GM21529 (cell line): Measurements from ENCODE around the gene SIK2.

ENCODE experiments used
- ATAC-seq: cut with Tn5 transposase; IDR thresholded peaks from one replicate; pipeline ENCODE4 v1.9.1; 2021; ENCODE audit not compliant: unreplicated experiment

SIK2 gene

DNA sequence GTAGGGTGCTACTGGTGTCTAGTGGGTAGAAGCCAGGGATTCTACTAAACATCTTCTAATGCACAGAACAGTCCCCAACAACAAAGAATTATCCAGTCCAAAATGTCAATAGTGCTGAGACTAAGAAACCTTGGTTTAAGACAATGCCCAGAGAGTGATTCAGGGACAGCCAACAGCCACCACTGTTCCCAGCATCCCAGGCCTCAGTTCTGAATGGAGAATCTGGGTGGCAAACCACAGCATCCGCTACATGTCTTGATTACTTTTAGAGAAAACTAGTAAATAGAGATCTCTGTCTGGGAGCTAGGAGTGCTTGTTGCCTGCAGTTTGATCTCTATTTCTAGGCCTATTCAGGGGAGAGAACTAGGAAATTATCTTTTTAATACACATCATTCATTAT, 20.9 kb upstream of the SIK2 start:
- ATAC-seq = no peak

DNA sequence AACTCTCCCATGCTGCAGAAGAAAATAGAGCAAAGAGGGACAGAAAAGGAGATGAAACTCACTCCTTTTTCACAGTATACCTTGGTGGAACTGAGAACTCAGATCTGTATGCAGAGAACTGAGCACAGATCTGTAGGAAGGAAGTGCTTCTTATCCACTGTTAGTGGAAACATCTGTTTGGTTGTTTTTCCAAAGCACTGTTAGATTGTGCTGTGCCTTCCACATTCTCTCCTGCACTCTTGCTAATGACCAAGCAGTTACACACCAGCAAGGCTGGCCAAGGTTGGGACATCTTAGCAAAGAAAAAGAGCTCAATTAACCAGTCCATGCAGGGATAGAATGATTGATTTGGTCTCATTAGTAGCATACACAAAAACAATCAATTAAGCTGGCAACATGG, 20.1 kb upstream of the SIK2 start:
- ATAC-seq = no peak

DNA sequence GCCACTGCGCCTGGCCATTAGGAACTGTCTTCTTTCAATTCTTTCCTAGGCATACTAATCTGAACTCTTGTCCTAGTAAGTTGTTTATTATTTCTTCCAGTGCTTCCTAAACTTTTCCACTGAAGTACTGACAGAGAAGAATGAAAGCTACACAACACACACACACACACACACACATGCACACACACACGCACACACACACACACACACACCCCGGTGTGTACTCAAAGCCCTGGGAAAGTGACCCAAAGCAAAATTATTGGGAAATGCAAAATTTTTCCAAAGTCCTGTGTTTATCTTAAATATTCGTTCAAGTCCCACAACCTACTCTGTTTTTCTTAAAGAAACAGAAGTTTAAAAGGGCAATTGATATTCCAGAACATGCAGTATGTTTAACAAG, 19.4 kb upstream of the SIK2 start:
- no peak for ATAC-seq

DNA sequence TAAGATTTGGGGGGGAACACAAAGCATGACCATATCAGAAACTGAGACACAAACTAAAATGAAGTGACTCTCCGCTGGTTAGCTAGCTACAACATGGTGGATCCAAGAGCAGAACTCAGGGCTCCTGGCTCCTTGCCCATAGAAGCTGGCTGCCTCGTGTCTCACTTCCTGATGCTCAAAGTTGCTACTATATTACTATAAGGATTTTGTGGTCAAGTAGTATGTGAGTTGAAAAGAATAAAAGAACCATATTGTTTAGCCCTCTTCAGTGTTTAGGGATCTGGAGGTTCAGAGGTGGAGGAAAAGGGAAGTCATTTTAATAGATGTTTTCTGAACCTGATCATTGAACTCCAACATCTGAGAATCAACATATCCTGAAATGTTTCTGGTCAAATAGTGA, 16.9 kb upstream of the SIK2 start:
- no peak for ATAC-seq

DNA sequence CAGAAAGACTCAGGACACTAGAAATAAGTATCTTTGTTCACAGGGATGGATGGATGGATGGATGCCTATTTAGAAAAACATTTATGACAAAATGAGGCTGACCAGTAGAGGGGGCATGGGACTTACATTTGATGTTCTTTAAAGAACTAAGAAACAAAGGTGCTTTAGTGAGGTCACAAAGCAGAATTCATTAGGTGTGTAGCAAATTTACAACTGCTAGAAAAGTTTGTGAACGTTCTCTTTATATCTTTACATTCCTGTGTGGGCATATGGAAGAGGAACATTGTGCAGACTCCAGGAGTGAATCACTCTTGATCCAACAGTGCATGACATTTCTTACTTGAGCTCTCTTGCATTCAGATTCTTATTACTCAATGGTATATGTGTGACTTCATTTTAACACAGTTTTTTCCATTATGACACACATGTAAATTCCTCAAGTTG, 15.8 kb upstream of the SIK2 start:
- no peak for ATAC-seq

DNA sequence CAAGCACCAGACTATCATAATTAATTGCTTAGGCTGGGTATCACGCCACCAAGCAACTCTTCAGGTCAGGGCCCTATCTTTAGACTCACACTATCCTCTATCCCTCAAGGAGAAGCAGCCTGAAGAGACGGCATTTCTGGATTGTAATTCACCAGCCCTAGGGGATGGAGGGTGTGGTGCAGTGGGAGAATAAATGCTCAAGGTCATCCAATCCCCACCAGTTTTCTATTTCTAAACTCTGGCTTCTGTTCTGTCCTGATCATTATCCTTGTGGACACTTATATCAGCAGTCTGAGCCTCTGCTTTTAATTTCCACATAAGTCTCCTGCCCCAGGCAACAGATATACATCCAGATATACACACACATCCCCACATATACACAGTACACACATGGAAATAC, 13.1 kb upstream of the SIK2 start:
- no peak for ATAC-seq

DNA sequence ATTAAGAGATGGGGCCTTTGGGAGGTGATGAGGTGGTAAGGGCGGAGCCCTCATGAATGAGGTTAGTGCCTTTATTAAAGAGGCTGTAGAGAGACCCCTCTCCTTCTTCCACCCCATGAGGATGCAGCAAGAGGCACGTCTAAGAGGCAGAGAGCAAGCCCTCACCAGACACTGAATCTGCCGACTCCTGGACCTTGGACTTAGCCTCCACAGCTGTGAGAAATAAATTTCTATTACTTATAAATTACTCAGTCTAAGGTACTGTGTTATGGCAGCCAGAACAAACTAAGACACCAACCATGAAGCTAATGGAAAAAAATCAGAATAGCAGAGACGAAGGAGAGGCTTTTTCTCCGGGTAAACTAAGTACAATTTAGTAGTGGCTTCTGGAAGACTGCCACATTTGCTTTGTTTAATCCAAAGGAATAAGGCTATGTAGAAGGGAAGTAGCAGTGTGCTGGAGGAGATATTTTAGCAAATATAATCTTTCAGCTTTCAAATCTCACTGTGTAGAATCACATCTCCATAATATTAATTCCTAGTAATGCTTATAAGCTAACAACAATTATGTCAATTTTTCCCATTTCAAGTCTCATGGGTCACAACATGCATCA, 12.3 kb upstream of the SIK2 start:
- ATAC-seq = no peak

DNA sequence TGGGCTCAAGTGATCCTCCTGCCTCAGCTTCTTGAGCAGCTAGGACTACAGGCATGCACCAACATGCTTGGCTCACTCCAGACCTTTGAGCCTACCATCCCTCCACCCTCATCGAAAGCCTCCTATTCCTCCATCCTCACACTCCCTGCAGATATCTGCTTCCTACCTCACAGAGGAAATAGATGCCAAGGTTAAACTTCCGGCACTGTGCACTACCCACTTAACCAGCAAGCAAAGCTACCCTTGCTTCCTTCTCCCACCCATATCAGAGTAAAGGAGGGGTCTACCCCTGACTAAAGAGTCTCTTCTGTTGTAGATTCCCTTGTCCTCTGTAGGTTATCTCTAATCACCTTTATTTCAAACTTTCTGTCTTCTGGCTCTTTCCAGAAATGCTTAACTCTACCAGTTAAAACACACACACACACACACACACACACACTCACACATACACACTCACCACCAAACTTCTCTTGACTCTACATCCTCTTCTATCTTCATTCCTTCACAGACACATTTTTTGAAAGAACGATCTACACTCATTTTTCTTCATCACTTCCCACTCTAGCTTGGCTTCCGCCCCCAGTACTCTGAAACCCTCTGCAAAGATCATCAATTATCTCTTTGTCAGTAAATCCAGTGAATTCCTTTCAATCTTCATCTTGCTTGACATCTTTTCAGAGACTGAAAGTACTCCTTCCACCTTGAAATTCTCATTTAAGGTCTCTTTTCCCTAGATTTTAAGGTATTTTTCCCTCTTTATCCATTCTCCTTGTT, 10.9 kb upstream of the SIK2 start:
- ATAC-seq = no peak

DNA sequence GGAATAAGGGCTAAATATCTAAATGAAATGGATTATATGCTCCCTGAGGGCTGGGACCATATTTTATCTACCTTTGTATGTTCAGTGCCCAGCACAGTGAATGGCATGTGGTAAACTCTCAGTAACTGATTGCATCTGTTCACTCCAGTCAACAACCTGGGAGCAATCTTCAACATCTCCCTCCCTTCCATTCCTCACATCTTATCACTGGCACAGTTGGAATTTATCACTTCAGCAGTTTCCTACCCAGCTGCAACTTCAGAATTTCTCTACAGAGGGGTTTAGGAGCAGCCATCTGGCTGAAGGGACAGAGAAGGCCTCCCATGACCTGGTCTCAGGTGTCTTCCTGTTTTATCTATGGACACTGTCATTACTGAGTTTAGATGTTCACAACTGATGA, 9.8 kb upstream of the SIK2 start:
- ATAC-seq = no peak

DNA sequence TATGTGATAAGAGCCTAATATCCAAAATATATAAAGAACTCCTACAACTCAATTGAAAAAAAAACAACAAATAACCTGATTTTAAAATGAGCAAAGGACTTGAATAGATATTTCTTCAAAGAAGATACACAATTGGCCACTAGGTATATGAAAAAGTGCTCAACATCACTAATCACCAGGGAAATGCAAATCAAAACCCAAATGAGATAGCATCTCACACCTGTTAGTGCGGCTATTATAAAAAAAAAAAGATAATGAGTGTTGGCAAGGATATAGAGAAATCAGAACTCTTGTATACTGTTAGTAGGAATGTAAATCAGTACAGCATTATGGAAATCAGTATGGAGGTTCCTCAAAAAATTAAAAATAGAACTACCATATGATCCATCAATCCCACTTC, 5.9 kb upstream of the SIK2 start:
- no peak for ATAC-seq

DNA sequence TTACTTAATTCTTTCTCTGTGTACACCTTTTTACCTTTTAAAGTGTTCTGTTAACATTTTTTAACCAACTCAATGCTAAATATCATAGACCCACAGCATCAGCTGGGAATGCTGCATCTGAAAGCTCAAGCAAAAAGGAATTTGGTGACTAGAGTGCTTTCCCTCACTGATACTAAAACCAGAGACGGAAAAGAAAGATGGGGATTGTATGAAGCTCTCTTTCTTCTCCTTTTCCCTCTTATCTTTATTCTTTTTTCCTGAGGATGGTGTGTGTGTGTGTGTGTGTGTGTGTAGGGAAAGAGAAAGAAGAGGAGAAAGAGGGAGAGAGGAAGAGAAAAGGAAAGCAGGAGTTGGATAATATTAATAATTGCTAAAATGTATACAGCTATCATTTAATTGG, 4.1 kb upstream of the SIK2 start:
- ATAC-seq = no peak

DNA sequence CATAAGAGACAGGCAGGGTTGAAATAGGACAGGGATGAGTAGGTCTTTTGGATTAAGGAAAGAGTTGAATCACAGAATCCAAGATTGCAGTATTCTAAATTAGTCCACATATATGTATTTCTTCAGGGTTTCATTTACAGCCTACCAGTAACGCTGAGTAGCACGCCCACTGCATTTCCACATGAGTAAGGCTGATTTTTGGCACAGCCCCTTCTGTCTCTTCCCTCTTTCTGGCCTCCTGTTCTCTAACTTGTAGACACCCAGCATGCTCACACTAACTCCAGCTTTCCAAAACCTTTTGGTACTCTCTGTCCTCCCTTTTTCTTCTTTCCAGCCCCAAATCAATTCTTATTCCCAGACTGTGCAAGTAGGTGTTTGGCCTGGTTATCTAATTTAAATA, 3.7 kb upstream of the SIK2 start:
- ATAC-seq = no peak

DNA sequence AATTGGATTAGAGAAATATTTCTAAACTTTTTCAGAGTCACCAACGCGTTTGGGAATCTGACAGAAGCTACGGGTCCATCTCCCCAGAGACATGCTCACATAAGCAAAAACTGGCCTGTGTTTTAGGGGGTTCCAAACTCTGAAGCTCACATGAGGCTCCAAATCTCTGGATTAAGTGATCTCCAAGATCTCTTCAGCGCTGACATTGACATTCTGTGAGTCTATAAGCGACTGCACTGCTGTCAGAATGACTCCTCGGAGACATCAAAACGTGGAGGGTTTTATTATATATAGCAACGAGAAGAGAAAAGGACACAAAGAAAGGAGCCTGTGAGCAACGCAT, 642 bp upstream of the SIK2 start:
- no peak for ATAC-seq

DNA sequence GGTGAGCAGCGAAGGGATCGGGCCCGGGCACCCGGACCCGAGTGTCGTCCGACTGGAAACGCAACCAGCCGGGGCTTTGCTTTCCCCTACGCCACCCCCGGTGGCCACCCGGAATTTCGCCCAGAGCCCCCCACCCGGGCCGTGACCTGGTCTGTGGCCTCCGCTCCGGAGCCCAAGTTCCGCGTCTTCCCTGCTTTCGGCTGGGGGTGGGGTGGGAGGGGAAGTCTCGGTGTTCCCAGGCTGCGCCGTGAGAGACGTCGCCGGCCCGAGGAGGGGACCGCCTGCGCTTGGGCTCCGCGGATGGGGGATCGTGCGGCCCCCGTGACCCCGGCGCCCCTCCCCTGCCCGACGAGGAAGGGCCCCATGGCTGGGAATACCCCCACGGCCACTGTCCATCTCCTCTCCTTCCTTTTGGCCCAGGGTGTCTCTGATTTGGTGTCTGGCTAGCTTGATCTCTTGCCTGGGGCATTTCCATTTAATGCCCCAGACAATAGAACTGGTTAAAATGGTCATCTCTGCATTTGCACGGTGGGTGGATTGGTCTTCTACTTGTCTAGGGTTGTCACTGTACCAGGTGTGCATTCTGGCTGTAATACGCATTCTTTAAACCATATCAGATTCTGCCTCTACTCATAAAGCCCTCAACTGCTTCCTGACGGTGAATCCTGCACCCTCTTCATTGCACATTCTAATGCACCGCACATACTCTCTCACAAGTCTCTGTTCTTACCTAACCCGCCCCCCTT, 789 bp downstream of the SIK2 start:
- ATAC-seq = peak; percentile 1

DNA sequence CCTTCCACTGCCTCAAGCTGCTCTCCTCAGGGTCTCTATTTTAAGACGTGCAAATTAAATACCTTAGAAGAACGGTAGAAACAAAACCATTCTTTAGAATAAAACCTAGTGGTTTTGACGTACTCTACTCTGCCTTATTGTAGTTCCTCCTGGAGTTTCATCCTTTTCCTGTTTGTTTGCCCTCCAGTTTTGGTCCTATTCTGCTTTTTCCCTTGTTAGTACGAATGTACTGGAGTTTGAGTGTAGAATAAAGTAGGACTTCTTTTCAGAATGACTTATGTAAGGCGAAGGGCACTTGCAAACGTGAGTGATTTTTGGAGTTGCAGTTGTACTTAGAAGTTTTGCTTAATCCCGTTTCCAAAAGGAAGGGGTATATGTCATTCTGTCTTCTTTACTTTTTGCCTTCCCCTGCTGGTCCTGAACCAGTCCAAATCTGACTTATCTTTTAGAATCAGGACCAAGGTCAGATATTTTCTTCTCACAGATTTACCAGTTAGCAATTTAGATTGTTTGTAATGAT, 1.4 kb downstream of the SIK2 start:
- no peak for ATAC-seq

DNA sequence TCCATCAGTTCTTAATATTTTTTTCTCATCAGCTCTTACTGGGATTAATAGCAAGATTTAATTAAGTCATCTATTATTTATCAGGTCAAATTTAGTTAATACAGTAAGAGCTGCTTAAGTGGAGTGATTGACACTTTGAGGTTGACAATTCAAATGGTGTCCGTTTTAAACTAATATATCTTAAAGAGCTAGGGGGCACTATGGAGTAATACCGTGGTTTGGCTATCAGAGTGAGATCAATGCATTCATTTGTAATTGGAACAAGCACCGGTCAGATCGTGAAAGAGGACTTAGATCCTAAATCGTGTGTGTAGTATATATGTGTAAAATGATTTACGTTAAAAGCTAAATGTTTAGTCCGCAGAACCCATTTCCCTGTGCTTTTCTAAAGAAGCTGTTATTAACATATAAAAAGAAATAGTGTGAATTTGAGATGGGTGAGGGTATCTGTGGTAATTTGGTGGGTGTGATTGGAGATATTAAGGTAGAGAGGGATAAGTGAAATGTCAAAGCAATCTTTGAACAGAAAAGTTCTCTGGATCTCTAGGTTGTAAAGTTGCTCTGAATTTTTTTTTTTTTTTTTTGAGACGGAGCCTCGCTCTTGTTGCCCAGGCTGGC, 2.3 kb downstream of the SIK2 start:
- no peak for ATAC-seq

DNA sequence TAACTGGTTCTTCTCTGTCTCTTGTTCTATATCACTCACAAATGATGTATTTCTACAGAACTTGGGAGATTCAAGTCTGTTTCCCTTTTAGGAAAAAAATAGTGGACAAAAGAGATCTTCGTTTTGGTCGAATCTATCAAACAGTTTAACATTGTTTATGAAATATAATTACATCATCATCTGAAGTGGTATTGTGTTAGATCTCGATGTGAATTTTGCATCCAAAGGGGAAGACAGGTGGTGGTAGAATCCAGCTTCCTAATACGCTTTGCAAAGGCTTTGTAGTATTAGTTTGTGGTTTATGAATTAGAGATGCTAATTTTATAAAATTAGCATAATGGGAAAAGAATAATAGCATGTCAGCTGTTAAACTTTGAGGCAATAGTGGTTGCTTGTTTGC, 3.4 kb downstream of the SIK2 start:
- ATAC-seq = no peak

DNA sequence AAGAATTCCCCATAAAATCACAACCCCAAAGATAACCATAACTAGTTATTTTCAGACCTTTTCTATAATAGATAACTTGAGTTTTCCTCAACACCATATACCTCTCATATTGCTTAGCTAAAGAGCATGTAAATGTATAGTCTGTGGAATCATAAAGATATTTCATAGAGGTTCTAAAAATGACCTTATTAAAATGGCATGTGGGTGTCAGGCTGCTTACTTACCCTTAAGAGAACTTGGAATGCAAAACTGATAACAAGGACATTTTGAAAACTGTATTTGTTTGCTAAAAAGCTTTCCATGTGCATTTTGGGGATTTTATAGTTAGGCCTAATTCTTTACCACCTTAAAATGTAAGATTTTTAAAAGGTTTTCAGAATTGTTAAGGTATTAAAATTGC, 4.7 kb downstream of the SIK2 start:
- no peak for ATAC-seq

DNA sequence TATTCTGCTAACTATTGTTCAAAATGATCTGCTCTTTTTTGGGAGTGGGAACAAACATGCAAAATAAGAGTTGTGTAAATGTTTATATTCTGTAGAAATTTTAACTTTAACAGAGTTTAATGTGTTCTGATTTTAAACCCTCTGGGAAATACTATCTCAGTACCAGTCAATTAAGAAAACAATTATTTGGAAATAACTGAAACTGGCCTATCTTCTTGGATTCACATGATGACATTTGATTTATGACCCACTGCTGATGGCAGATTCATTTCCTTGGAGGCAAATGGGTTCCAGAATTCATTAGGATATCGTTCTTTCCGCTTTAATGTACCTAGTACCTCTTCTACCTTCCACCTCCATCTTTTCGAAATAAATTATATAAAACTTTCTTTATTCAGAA, 5.5 kb downstream of the SIK2 start:
- no peak for ATAC-seq

DNA sequence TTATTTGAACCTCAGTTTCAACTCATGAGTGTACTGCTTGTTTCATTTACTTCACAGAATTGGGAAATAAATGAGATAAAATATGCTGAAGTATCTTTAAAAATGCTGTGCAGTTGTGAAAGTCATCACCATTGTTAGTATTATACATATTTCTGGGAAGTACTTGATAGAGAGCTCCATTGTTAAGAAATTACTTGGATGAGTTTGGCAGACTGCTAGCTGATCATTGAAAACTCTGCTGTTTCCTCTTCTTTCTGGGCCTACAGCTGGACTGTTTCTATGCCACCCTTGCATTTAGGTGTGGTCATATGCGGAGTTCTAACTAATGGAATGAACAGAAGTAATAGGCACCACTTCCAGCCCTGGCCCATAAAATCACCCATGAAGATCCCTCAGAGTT, 10.0 kb downstream of the SIK2 start:
- ATAC-seq = no peak

DNA sequence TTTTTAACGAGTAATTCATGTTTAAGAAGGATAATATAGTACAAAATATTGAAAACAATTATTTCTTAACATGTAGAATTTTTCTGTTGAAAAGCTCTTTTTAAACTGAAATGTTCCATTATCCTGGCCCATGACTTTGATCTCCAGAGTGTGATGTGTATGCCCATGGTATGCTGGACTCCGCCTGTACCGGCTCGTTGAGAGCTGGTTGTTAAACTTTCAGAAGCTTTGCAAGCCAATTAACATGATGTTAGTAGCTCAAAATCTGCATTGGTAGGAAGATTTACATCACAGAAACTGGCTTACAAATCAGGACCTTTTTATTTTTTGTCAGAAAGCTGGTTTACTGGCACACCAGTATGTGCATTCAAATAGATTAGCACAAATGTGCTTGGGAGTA, 15.0 kb downstream of the SIK2 start:
- ATAC-seq = no peak

DNA sequence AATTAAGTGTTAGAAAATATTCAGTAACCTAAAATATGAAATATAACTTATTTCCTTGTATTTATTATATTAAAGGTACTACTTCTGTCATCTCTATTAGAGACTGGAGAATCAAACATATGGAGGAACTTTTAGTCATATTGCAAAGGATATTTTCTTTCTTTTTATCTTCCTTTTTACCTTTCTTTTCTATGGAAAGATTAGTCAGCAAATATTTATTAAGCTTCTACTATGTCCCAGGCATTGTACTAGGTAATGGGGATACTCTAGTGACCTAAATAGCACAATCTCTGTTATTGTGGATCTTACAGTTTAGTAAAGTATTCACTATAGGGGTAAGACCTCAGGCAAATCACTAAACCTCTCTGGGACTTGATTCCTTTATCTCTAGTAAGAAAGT, 18.3 kb downstream of the SIK2 start:
- ATAC-seq = no peak
